ENCODE measurements around the gene GSDMA. TPM values are rescaled to one million over a fixed set of nuclear protein-coding genes. Genes with fewer than 3 reads are reported as not detected.

The GSDMA gene
- total RNA-seq, 4 donors from 2014 or later = 0.18 to 0.35 (median 0.26) TPM; not detected in 1

- no peak overlapping the region for H3K27ac ChIP-seq
- no peak overlapping the region for H3K4me3 ChIP-seq
- no peaks in the 10 kb centered on the region for H3K36me3 ChIP-seq
- no peak for DNase-seq
- no peaks in the 10 kb centered on the region for H3K4me1 ChIP-seq
- no peak for TF ChIP-seq POLR2A (IDR thresholded peaks at IDR 0.05)
- no peak for TF ChIP-seq CTCF (IDR thresholded peaks at IDR 0.05)
- no peaks in the 10 kb centered on the region for H3K27me3 ChIP-seq
- intact Hi-C loops (cut with DNase I; ENCODE audit: low total_unique reads) = no loop called here
- H3K9me3 ChIP-seq = no peaks in the 10 kb centered on the region
These were observed 8.3 kb downstream of the GSDMA start for GRCh38 chr17:39971076-39971603.

GRCh38 chr17:39972271-39972670 lies 9.5 kb downstream of the GSDMA start:
- Histone ChIP-seq H3K27ac (peak overlapping the region; percentile 20 to 64), H3K4me1 (no peaks in the 10 kb centered on the region)
- no peak for DNase-seq

GRCh38 chr17:39973496-39973895 lies 10.7 kb downstream of the GSDMA start:
- no peak for TF ChIP-seq CTCF (IDR thresholded peaks at IDR 0.05)
- TF ChIP-seq POLR2A (IDR thresholded peaks at IDR 0.05) = no peak
- H3K9me3 ChIP-seq = no peaks in the 10 kb centered on the region
- peaks cover 0 to 2% of the 10 kb centered on the region in 2 donors for H3K4me1 ChIP-seq
- no peak overlapping the region for H3K4me3 ChIP-seq
- H3K27me3 ChIP-seq = no peaks in the 10 kb centered on the region
- H3K36me3 ChIP-seq = no peaks in the 10 kb centered on the region
- H3K27ac ChIP-seq = no peak overlapping the region
- intact Hi-C loops (cut with DNase I; ENCODE audit: low total_unique reads) = no loop called here
- no peak for DNase-seq

More at GRCh38 chr17:39972271-39972670, 9.5 kb downstream of the GSDMA start:
- Histone ChIP-seq H3K4me3 (no peak overlapping the region), H3K36me3 (no peaks in the 10 kb centered on the region), H3K27me3 (no peaks in the 10 kb centered on the region), H3K9me3 (no peaks in the 10 kb centered on the region)
- intact Hi-C loops (cut with DNase I; ENCODE audit: low total_unique reads) = no loop called here
- no peak for TF ChIP-seq POLR2A (IDR thresholded peaks at IDR 0.05)

GRCh38 chr17:39974433-39974832 lies 11.6 kb downstream of the GSDMA start:
- DNase-seq = no peak
- Histone ChIP-seq H3K36me3 (no peaks in the 10 kb centered on the region), H3K27ac (no peak overlapping the region), H3K4me3 (no peak overlapping the region), H3K9me3 (no peaks in the 10 kb centered on the region), H3K4me1 (peaks cover 0 to 5% of the 10 kb centered on the region in 2 donors), H3K27me3 (no peaks in the 10 kb centered on the region)
- TF ChIP-seq POLR2A (IDR thresholded peaks at IDR 0.05) (no peak), CTCF (IDR thresholded peaks at IDR 0.05) (no peak)
- intact Hi-C loops (cut with DNase I; ENCODE audit: low total_unique reads) = no loop called here

GRCh38 chr17:39975801-39976200 lies 13.0 kb downstream of the GSDMA start:
- H3K9me3 ChIP-seq = no peaks in the 10 kb centered on the region
- H3K27me3 ChIP-seq = no peaks in the 10 kb centered on the region
- intact Hi-C loops (cut with DNase I; ENCODE audit: low total_unique reads) = no loop called here
- no peaks in the 10 kb centered on the region for H3K36me3 ChIP-seq
- H3K27ac ChIP-seq = no peak overlapping the region
- no peak for DNase-seq
- no peak for TF ChIP-seq CTCF (IDR thresholded peaks at IDR 0.05)
- no peak for TF ChIP-seq POLR2A (IDR thresholded peaks at IDR 0.05)
- H3K4me1 ChIP-seq = peaks cover 0 to 5% of the 10 kb centered on the region in 2 donors
- H3K4me3 ChIP-seq = no peak overlapping the region

Data from uterus (tissue), 4 donors.